B cell (primary cell): Measurements from ENCODE around the gene COBL. TPM values are rescaled to one million over a fixed set of nuclear protein-coding genes. Genes with fewer than 3 reads are reported as not detected.

Experiments
- ATAC-seq: fragments of 200-7000 bp; cut with Tn5 transposase; one replicate; pipeline ENCODE4 v1.10.0; 2021; ENCODE audit warnings: low read depth, mild to moderate bottlenecking, moderate number of reproducible peaks, moderate library complexity
- CTCF ChIA-PET: fragments of 350-600 bp; sonication (Branson Sonifier 250); formaldehyde crosslinking; loops from one replicate; lab custom pipeline; 2021; ENCODE audit warnings: antibody characterized with exemption, inconsistent platforms; lab: Charles Lee
- POLR2A ChIA-PET: fragments of 350-600 bp; sonication (Branson Sonifier 250); formaldehyde crosslinking; loops from one replicate; lab custom pipeline; 2021; ENCODE audit warnings: antibody characterized with exemption; lab: Charles Lee
- DNase-seq: peaks from one replicate; pipeline ENCODE4 v3.0.0; 2013
- H2AFZ ChIP-seq: 2 replicates; pipeline ENCODE4 v1.6.1; 2012; ENCODE audit warnings: mild to moderate bottlenecking, low read depth, low read length; ENCODE audit not compliant: insufficient read depth, poor library complexity, severe bottlenecking
- H3K27ac ChIP-seq, 2 donors: 1 replicate in 1 of 2; 2 replicates in 1 of 2; pipeline ENCODE4 v1.5.1; 2012 to 2013; ENCODE audit warnings: low read length in 2 of 2, mild to moderate bottlenecking in 2 of 2, moderate library complexity in 1 of 2
- H3K27me3 ChIP-seq, 4 experiments: fragments of 200-600 bp in 1 of 4; sonication (generic) in 1 of 4; replicated peaks in 1 of 4; 1 replicate in 2 of 4; 2 replicates in 2 of 4; pipeline versions ENCODE4 v1.6.1 to v1.7.0; 2013 to 2016; ENCODE audit warnings: low read length in 3 of 4, mild to moderate bottlenecking in 2 of 4, mixed read lengths in 1 of 4, moderate library complexity in 1 of 4; ENCODE audit not compliant: insufficient read depth in 4 of 4, control insufficient read depth in 3 of 4; ENCODE audit errors: control extremely low read depth in 1 of 4
- H3K36me3 ChIP-seq, 2 experiments: replicated peaks in 1 of 2; 1 replicate in 1 of 2; 2 replicates in 1 of 2; pipeline versions ENCODE4 v1.6.1 to v1.7.1; 2013; ENCODE audit warnings: low read length in 1 of 2; ENCODE audit not compliant: insufficient read depth in 2 of 2, control insufficient read depth in 1 of 2; ENCODE audit errors: control extremely low read depth in 1 of 2, extremely low read depth in 1 of 2
- H3K4me1 ChIP-seq, 2 donors: fragments of 200-600 bp in 1 of 2; sonication (generic) in 1 of 2; 1 replicate in 1 of 2; 2 replicates in 1 of 2; pipeline versions ENCODE4 v1.5.1 to v1.6.1; 2013 to 2017; ENCODE audit warnings: low read length in 2 of 2; ENCODE audit not compliant: control insufficient read depth in 2 of 2, insufficient read depth in 2 of 2
- H3K4me2 ChIP-seq: replicated peaks from 2 replicates; pipeline ENCODE3; 2012; ENCODE audit warnings: mild to moderate bottlenecking, low read depth, low read length; ENCODE audit not compliant: poor library complexity, severe bottlenecking
- H3K4me3 ChIP-seq, 5 experiments: fragments of 200-600 bp in 1 of 5; sonication (generic) in 1 of 5; 1 replicate in 3 of 5; 2 replicates in 2 of 5; pipeline versions ENCODE4 v1.5.1 to v1.7.0; 2011 to 2016; ENCODE audit warnings: low read length in 4 of 5, mild to moderate bottlenecking in 4 of 5, low read depth in 2 of 5, control low read depth in 1 of 5, moderate library complexity in 1 of 5; ENCODE audit not compliant: insufficient read depth in 1 of 5; ENCODE audit errors: control extremely low read depth in 1 of 5, extremely low read depth in 1 of 5
- H3K79me2 ChIP-seq: fragments of 200-600 bp; sonication (generic); one replicate; pipeline ENCODE4 v1.6.0; 2016; ENCODE audit warnings: low read length; ENCODE audit not compliant: control insufficient read depth, insufficient read depth
- H3K9ac ChIP-seq: fragments of 200-600 bp; sonication (generic); 2 replicates; pipeline ENCODE4 v1.6.1; 2017; ENCODE audit warnings: mild to moderate bottlenecking, low read length, moderate library complexity
- H3K9me3 ChIP-seq, 3 donors: one replicate each; pipeline versions ENCODE4 v1.6.1 to v1.7.1; 2013; ENCODE audit warnings: low read length in 2 of 3; ENCODE audit not compliant: control insufficient read depth in 2 of 3, insufficient read depth in 1 of 3; ENCODE audit errors: control extremely low read depth in 1 of 3
- H4K20me1 ChIP-seq: 2 replicates; pipeline ENCODE4 v1.6.0; 2012; ENCODE audit warnings: mild to moderate bottlenecking, low read length; ENCODE audit not compliant: insufficient read depth, control insufficient read depth, poor library complexity, severe bottlenecking
- H3K27ac Mint-ChIP-seq: one replicate; pipeline ENCODE4 v1.8.0; 2021; ENCODE audit warnings: mixed read lengths
- H3K27me3 Mint-ChIP-seq: one replicate; pipeline ENCODE4 v1.8.0; 2021; ENCODE audit warnings: mixed read lengths
- H3K4me1 Mint-ChIP-seq: one replicate; pipeline ENCODE4 v1.8.0; 2021; ENCODE audit warnings: mixed read lengths
- H3K4me3 Mint-ChIP-seq: one replicate; pipeline ENCODE4 v1.8.0; 2021; ENCODE audit warnings: mixed read lengths
- H3K9me3 Mint-ChIP-seq: one replicate; pipeline ENCODE4 v1.8.0; 2022; ENCODE audit warnings: mixed read lengths; ENCODE audit not compliant: insufficient read depth
- CTCF ChIP-seq: fragments of 200-600 bp; IDR thresholded peaks from one replicate; pipeline ENCODE4 v1.8.0; 2022; ENCODE audit warnings: antibody characterized with exemption, mild to moderate bottlenecking
- EZH2 ChIP-seq: IDR thresholded peaks from 2 replicates; pipeline ENCODE4 v1.6.1; 2012; ENCODE audit warnings: borderline replicate concordance, low read depth, mild to moderate bottlenecking, moderate library complexity, low read length; ENCODE audit not compliant: insufficient read depth, poor library complexity, severe bottlenecking
- WGBS: methylation state at CpG from one replicate; pipeline ENCODE4 v1.1.5; 2013; ENCODE audit warnings: missing lambda C conversion rate; ENCODE audit not compliant: insufficient coverage; 5-methylcytosine and 5-hydroxymethylcytosine counted together
- intact Hi-C: fragments of 100-400 bp; cut with micrococcal nuclease; formaldehyde crosslinking; loops from one replicate; pipeline ENCODE4 v1.10.0; 2022
- polyA plus RNA-seq: library from polyadenylated mRNA; depleted of rRNA; stranded (reverse); fragments of >200 nt; gene quantifications from 2 replicates; pipeline ENCODE4 v1.2.3, GENCODE V29; 2012
- total RNA-seq, 2 donors: library from RNA; stranded (reverse); fragments of 120-200 nt in 1 of 2; gene quantifications; 1 replicate in 1 of 2; 2 replicates in 1 of 2; pipeline versions ENCODE4 v1.2.3 to v1.2.4, GENCODE V29; 2013 to 2022

The COBL gene
- total and polyA plus RNA-seq, 2 donors (not counting 1 experiment from before 2014, with no cell fraction given) = not detected

DNA sequence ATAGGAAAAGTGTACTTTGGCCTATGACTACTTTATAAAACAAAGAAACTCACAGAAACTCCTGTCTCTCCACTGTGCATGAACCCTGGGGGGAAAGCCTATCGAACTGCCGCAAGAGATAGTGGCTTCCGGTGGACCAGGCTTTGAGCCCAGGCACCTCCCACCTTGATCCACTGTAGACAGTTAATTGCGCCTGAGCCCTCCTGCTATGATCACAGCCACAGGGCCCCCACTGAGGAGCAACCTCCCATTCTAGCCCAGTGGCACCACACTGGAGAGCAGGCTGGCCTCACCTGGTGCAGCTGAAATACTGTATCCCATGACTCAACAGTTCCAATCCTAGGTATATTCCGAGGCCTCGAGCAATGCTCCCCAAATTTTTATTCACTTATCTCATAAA, 98.8 kb downstream of the COBL start:
- H3K36me3 ChIP-seq = no peaks in the 10 kb centered on the region
- H3K9me3 ChIP-seq = no peaks in the 10 kb centered on the region
- H3K27me3 ChIP-seq = no peaks in the 10 kb centered on the region
- no peak overlapping the region for H3K9ac ChIP-seq
- no peak overlapping the region for H2AFZ ChIP-seq
- Mint-ChIP-seq H3K27ac (no peak overlapping the region), H3K4me3 (no peak overlapping the region), H3K27me3 (no peaks in the 10 kb centered on the region), H3K9me3 (no peaks in the 10 kb centered on the region), H3K4me1 (no peaks in the 10 kb centered on the region)
- ATAC-seq = no peak
- POLR2A ChIA-PET = no interaction called here
- no peak for TF ChIP-seq CTCF
- TF ChIP-seq EZH2 = no peak
- no peaks in the 10 kb centered on the region for H3K79me2 ChIP-seq
- no peaks in the 10 kb centered on the region for H3K4me1 ChIP-seq
- no peak for DNase-seq
- intact Hi-C loops = no loop called here
- H4K20me1 ChIP-seq = no peaks in the 10 kb centered on the region
- WGBS = 100% methylated on average over 4 of the region's 6 CpGs
- no peak overlapping the region for H3K4me3 ChIP-seq
- no peak overlapping the region for H3K27ac ChIP-seq
- H3K4me2 ChIP-seq = no peak overlapping the region
- CTCF ChIA-PET = no interaction called here

DNA sequence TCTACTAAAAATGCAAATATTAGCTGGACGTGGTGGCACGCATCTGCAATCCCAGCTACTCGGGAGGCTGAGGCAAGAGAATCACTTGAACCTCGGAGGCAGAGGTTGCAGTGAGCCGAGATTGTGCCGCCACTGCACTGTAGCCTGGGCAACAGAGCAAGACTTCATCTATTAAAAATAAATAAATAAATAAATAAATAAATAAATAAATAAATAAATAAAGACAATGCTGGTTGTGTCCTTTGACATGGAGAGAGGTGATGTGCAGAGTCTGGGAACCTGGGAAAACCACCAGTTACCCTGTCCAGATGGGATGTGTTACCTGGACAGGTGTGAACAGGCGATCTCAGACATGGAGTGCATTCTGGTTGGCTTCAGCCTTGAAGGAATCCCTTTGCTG, 102.5 kb downstream of the COBL start:
- no peak overlapping the region for H3K4me2 ChIP-seq
- no peak overlapping the region for H3K9ac ChIP-seq
- Mint-ChIP-seq H3K27ac (no peak overlapping the region), H3K27me3 (no peaks in the 10 kb centered on the region), H3K4me3 (no peak overlapping the region), H3K9me3 (no peaks in the 10 kb centered on the region), H3K4me1 (no peaks in the 10 kb centered on the region)
- H3K79me2 ChIP-seq = no peaks in the 10 kb centered on the region
- H2AFZ ChIP-seq = no peak overlapping the region
- no peak overlapping the region for H3K27ac ChIP-seq
- CTCF ChIA-PET = no interaction called here
- H4K20me1 ChIP-seq = no peaks in the 10 kb centered on the region
- TF ChIP-seq CTCF = no peak
- no peak for TF ChIP-seq EZH2
- H3K27me3 ChIP-seq = no peaks in the 10 kb centered on the region
- no peaks in the 10 kb centered on the region for H3K4me1 ChIP-seq
- ATAC-seq = no peak
- H3K4me3 ChIP-seq = no peak overlapping the region
- POLR2A ChIA-PET = no interaction called here
- H3K36me3 ChIP-seq = no peaks in the 10 kb centered on the region
- no peak for DNase-seq
- H3K9me3 ChIP-seq = no peaks in the 10 kb centered on the region
- intact Hi-C loops = no loop called here
- 100% methylated on average over 3 of the region's 7 CpGs for WGBS
